ENCODE measurements around the gene RNF141. TPM values are rescaled to one million over a fixed set of nuclear protein-coding genes. Genes with fewer than 3 reads are reported as not detected.

Gene RNF141
- polyA plus RNA-seq, 1 of the 3 experiments (the other 2 are of a cell fraction): 6.9 TPM

GRCh38 chr11:10474551-10474950 lies 66.4 kb downstream of the RNF141 start:
- no peak overlapping the region for H3K27ac ChIP-seq (ENCODE audit: low read depth in 2 of 2, low read length in 1 of 2)
- H3F3A ChIP-seq (replicated peaks; ENCODE audit: insufficient read depth): no peaks in the 10 kb centered on the region
- H3K4me1 ChIP-seq (ENCODE audit: control insufficient read depth in 1 of 2, insufficient read depth in 2 of 2, low read depth in 1 of 2, low read length in 1 of 2): peaks cover 0 to 11% of the 10 kb centered on the region in 2 experiments; a peak in 1 of 4 replicates
- no peak overlapping the region for H3K4me3 ChIP-seq (ENCODE audit: low read depth in 2 of 2, low read length in 1 of 2)
- no peaks in the 10 kb centered on the region for H4K20me1 ChIP-seq (ENCODE audit: insufficient read depth)
- H3K4me2 ChIP-seq: no peak overlapping the region
- no peak overlapping the region for H3K9ac ChIP-seq
- 93% methylated on average over 2 of the region's 2 CpGs for WGBS (ENCODE audit: low lambda C conversion rate)
- no peaks in the 10 kb centered on the region for H3K27me3 ChIP-seq (ENCODE audit: insufficient read depth)
- CTCF ChIA-PET: no interaction called here
- H2AFZ ChIP-seq (ENCODE audit: low read depth): no peak overlapping the region
- H3K9me3 ChIP-seq: no peaks in the 10 kb centered on the region
- H3K79me2 ChIP-seq (ENCODE audit: insufficient read depth): no peaks in the 10 kb centered on the region
- no peak for DNase-seq
- no peak for TF ChIP-seq CTCF (IDR thresholded peaks at IDR 0.05)
- no peak for TF ChIP-seq MAX (IDR thresholded peaks at IDR 0.05; ENCODE audit: low read depth)
- no peak for TF ChIP-seq SMC3 (IDR thresholded peaks at IDR 0.05; ENCODE audit: low read depth, low read length)
- TF ChIP-seq FOXJ3 (CRISPR knock-in tag; IDR thresholded peaks at IDR 0.05): no peak
- no peak for TF ChIP-seq USF2 (IDR thresholded peaks at IDR 0.05; ENCODE audit: borderline replicate concordance, low read depth, low read length)
- TF ChIP-seq FOSL2 (IDR thresholded peaks at IDR 0.05; ENCODE audit: borderline replicate concordance, low read depth): no peak
- no peak for TF ChIP-seq RFX5 (IDR thresholded peaks at IDR 0.05; ENCODE audit: low read length)
- TF ChIP-seq IRF3 (IDR thresholded peaks at IDR 0.05; ENCODE audit: low read depth, low read length): no peak
- TF ChIP-seq MXI1 (IDR thresholded peaks at IDR 0.05; ENCODE audit: low read depth, low read length): no peak
- TF ChIP-seq SIN3A (IDR thresholded peaks at IDR 0.05; ENCODE audit: borderline replicate concordance, low read depth, low read length): no peak
- no peak for TF ChIP-seq ZBTB33 (IDR thresholded peaks at IDR 0.05; ENCODE audit: borderline replicate concordance, low read depth)
- no peak for TF ChIP-seq RXRA (IDR thresholded peaks at IDR 0.05; ENCODE audit: borderline replicate concordance, low read depth)
- TF ChIP-seq NFIC (IDR thresholded peaks at IDR 0.05; ENCODE audit: borderline replicate concordance): no peak
- TF ChIP-seq GABPA (IDR thresholded peaks at IDR 0.05; ENCODE audit: low read depth): no peak
- H3K9me2 ChIP-seq: no peaks in the 10 kb centered on the region
- no peaks in the 10 kb centered on the region for H3K36me3 ChIP-seq (replicated peaks in 1 of 2; ENCODE audit: control insufficient read depth in 1 of 2, insufficient read depth in 2 of 2, low read length in 1 of 2)
- POLR2A ChIA-PET: no interaction called here

Data from SK-N-SH (cell line).